Eye (tissue), 1 donor: Measurements from ENCODE around the gene ANKRD44.

Source experiments
- DNase-seq: peaks from one replicate; pipeline ENCODE4 v3.0.0-alpha.2; 2015

ANKRD44 gene

DNA sequence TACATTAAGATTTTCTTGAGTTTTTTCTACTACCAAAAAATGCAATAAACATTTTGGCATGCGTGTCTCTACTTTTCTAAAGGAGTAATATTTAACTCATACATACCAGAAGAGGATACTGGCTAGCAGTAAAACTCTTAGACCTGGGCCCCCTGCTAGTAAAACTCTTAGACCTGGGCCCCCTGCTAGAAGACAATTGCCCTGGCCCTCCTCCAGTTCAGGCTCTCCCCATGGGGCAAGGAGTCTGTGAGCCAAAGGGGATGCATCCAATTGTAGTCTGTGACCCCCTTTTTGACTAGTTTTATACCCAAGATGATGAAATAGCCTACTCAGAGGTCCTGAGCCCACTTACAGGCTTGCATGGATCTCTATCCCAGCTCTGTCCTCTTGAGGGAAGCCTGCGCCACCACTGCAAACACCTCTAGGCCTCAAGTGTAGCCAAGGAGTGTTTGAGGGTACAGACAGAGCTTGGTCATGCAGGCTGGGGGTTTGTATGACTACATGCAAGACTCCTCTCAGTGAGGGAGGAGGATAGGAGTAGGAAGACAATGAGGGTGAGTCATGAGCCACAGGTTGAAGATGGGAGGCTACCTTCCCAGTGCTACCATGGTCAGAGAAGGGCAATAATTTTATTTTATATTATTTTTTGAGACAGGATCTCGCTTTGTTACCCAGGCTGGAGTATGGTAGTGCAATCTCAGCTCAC, 338.9 kb downstream of the ANKRD44 start:
- DNase-seq = no peak

DNA sequence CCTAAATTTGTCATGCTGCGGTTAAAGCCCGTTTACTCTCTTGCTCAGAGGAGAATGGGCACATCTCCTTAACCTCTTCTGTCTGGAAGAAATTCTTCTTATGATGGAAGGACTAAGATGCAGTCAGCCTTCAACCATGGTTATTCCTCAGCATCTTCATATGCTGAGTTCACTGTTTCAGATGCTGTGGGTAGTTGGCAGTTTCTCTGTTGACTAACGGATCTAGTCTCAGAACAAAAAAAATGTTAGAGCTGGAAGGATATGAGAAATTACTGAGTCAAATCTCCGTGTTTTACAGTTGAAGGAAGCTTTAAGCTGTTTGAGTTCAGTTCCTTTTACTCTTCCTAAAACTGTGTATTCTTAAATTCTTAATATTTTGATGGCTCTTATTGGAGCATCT, 340.5 kb downstream of the ANKRD44 start:
- no peak for DNase-seq

DNA sequence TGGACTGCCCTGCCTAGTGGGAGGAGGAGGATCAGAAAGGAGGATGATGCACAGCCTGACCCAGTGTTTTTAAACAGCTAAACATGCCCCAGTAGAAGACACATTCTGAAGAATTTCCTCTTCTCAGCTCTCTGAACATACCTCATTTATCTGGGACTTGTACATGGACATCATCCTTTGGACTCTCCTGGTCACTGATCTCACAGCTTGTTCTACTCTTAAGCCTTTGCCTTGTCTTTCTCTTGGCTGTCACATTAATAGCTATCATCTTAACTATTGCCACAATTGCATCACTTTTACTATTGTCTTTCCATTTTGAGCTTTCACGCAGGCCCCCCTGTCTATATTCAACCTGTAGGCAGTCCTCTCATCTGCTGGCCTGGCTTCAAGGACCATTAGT, 342.1 kb downstream of the ANKRD44 start:
- no peak for DNase-seq

DNA sequence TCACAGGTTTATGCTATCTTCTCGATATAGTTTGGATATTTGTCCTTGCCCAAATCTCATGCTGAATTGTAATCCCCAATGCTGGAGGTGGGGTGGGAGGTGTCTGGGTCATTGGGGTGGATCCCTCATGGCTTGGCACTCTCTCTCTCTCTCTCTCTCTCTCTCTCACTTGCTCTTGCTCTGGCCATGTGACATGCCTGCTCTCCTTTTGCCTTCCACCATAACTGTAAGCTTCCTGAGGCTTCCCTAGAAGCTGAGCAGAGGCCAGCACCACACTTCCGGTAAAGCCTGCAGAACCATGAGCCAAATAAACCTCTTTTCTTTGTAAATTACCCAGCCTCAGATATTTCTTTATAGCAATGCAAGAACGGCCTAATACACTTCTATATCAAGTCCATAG, 342.8 kb downstream of the ANKRD44 start:
- no peak for DNase-seq

DNA sequence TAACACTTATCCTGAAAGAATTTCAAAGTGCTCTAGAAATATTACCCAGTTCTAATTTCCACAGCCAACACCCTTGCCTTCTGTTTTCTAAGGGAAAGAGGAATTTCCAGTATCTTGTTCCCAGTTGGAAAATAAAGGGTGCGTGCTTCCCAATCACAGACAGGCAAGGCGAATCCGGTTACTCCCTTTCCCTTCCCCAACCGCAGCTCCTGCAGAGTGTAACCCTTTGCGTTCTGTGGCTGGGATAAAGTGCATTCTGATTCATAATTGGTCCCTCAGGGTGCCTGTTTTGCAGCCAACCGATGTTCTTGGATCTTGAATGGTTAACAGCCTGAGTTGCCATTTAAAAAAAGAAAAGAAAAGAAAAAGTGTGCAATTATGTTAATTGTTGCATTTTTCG, 343.5 kb downstream of the ANKRD44 start:
- peak; percentile 16 for DNase-seq

DNA sequence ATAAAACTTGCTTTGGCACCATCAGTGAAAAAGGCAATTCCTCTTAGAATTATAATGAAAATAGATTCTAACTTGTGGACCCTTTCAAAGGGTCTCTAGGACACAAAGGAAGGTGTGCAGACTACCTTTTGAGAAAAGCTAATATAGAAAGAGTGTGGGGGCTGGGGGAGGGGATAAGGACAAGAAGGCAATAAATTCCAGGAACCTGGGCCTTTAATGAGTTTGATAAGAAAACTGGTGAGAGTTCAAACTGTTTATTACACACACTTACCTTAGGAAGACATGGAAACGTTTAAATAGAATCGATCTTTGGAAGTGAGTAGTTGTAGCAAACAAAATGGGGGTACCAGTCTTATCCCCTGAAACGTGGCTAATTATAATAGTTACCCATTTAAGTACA, 344.5 kb downstream of the ANKRD44 start:
- DNase-seq = no peak

DNA sequence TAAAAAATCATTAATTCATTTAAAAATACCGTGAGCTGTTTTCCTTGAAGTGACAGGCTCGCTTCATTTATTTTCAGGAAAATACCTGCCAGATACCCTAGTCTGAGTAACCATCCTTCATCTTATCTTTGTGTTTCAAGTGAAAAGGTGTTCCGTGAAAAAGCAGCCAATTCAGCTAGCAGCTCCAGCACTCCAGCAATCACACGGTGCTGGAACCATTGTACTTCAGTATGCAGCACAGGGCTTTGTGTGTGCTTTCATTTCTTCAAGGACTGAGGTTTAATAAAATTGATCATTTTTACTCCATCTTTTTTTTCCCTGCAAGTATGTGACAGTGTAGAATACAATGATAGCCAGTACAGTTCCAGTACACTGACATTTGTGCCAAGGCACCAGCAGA, 344.9 kb downstream of the ANKRD44 start:
- no peak for DNase-seq

DNA sequence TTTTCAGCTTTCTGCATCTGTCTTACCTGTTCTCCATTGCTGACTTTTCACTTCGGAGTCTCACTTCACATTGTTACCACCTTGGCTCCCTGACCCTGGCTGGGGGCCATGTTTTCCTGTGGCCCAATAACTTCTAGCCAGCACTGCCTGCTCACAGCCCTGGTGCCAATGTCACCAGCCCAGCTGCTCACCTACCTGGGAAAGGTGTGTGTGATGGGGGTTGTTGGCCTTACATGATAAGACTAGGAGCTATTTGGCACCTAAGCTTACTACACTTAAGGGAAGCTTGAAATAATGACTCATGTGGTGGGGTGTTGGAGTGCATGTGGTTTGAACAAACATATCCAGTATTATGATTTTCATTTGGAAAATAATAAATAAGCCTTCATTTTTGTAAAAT, 346.6 kb downstream of the ANKRD44 start:
- DNase-seq = no peak

DNA sequence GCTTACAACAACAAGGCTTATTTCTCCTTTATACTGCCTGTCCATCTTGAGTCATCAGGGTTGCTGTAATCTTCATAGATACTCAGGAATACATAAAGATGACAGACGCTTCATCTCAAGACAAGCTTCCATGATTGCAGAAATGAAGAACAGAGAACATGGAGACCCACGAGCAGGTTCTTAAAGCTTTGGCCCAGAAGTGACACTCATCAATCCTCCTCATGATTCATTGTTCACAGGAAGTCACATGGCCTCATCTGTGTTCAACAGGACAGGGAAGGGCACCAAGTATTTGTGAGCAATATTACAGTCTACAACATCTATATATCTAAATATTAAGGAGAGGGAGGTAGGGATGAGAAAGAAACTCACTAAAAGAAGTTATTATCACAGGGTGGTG, 347.5 kb downstream of the ANKRD44 start:
- no peak for DNase-seq

DNA sequence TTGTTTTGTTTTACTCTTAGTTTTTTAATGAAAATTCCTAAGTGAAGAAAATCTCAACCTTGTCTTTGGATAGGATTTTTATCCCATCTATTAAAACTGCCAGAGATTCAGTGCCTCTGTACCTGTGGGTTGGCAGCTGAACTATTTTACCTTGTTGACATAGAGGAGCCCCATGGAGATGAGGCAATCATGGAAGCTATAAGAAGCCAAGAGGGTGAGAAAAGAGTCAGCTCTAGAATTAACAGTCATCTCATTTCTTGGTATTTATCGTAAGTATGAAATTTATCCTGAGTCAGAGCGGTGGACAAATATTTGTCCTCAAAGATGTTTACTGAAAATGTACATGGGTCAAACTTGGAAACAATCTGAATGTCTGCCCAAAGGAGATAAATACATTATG, 348.3 kb downstream of the ANKRD44 start:
- DNase-seq = no peak

DNA sequence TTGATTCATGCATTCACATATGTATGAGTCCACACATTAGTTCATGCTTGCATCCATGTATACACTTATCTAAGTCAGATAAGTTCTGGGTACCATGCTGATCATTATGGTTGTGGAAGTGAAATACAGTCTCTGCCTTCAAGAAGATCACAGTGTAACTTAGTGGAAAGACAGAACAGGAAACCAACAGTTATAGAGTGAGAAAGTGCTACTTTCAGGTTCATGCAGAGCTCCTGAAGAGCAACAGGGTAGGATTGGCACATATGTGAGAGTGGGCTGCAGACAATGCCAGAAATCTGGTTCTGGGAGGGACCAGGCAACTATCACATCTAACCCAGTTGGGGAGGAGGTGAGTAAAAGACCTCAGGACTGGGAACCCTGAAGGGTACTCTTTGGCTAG, 348.7 kb downstream of the ANKRD44 start:
- DNase-seq = no peak

DNA sequence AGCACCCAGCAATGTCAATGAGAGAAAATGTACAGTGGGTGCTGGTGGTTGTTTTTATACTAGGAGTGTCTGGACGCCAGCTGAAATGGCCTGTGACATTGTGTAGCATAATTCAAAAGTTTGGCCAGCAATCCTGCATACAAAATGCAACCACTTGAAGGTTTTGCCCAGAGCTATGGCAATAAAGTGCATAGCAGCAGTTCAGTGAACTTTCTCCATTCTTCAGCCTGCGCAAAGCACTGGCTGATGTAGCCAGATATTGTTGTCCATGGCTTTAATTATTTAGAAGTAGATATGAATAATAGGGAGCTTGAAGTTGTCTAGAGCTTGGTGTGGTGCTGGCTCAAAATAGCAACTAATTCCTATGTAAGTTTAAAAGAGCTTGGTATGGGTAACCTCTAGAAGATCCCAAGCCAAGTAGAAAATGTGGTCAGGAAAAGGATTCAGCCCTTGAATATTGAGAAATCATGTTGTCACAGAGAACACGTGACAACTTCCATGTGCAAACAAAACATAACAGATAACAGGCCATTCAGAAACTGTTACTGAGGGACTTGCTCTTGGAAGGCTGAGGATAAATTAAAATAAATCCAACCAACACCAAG, 350.7 kb downstream of the ANKRD44 start:
- no peak for DNase-seq

DNA sequence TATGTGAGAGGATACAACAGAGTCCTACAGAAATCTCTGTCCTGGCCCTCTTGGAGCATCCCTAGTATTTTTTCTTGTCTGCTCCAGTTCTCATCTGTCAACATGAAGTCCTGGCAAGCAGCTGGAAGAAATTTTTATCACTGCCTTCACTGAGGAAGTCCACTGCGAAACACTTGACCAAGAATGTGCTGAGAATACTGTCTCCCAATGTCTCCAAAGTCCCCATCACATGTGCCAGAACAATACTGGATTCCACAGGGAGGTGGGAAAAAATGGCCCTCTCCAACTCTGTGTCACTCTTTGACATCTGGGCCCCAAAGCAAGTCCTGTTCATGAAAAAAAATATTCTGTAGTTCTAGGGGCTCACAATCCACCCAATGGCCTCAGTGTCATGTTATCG, 351.3 kb downstream of the ANKRD44 start:
- DNase-seq = no peak

DNA sequence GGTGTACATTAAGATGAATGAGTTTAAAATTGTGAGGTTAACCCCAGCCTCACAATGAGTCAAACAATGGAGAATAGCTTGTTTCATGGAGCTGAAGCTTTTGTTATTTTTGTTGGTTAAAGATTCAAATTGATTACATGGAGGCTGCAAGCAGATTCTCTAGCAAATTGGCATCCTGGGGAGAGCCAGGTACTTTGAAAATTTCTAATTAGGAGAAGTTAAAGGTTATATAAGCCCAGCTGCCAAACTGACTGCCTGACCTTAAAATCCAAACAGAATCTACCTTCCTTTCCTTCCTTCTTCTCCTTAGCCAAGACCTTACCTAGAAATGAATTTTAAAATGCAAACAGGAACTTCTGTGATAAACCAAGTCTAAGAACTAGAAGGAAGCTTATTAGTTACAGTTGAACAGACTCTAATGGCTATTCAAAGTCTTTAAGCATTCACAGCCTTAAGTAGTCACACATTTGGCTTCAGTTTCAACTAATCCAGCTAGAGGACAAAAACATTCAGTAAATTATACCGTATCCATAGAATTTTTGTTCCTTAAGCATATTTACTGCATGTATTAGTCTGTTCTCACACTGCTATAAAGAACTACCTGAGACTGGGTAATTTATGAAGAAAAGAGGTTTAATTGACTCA, 352.6 kb downstream of the ANKRD44 start:
- peak; percentile 35 for DNase-seq

DNA sequence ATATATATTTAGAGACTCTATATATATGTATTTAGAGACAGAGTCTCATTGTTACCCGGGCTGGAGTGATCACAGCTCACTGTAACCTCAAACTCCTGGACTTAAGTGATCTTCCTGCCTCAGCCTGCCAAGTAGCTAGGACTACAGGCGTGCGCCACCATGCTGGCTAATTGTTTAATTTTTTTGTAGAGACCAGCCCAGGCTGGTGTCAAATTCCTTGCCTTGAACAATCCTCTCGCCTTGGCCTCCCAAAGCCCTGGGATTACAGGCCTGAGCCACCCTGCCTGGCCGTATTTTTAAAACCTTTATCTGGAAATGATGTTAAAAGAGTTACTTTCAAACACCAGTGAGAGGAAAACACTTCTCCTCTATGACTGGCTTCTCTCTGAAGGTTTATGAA, 353.1 kb downstream of the ANKRD44 start:
- DNase-seq = no peak

DNA sequence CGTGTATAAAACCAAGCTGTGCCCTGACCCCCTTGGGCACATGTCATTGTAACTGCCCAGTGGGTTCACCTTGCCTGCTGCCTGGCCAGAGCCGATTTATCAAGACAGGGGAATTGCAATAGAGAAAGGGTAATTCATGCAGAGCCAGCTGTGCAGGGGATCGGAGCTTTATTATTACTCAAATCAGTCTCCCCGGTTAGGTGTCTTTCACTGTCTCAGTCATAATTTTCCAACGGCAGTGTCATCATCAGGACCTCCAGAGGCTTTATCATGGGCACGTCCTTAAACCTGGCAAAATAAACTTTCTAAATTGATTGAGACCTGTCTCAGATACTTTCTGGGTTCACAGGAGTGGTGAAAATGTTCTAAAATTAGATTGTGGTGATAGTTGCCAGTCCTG, 354.5 kb downstream of the ANKRD44 start:
- no peak for DNase-seq

DNA sequence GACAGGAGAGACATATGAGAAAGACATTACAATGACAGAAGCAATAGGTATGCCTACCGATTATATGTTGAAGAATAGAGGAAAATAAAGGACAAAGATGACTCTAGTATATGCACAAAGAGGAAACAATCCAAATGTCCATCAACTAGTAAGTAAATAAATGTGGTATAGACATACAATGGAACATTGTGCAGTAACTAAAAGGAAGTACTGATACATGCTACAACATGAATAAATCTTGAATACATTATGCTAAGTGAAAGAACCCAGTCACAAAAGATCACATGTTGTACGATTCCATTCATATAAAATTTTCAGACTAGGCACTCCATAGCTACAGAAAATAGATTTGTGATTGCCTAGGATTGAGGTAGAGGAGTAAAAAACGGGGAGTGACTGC, 355.5 kb downstream of the ANKRD44 start:
- no peak for DNase-seq

DNA sequence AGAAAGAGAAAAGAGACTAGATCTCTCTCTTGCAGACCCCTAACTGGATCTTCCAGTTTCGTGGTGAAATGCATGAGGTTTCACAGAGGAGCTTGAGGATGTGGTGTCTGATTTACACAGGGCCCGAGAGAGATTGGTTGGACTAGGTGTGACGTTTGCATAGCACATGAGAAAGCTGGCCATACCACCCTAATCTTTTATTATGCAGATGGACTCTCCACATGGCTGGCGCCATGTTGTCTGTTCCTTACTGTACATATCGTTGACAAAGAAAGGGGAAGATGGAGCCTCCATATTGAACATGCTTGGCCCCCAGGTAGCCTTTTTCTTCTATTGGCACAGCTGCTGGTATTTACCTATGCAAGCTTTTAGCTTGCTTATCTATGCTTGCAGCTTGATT, 356.6 kb downstream of the ANKRD44 start:
- no peak for DNase-seq

DNA sequence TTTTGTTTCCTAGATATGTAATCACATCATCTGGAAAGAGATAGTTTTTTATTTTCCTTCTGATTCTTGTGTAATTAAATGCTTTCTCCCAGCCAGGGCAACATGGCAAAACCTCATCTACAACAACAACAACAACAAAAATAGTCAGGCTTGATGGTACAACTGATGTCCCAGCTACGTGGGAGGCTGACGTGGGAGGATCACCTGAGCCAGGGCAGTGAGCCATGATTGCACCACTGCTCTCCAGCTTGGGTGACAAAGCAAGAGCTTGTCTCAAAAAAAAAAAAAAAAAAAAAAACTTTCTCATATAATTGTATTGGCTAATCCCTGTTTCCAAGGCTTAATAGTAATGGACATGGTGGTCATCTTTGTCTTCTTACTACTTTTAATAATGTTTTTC, 357.6 kb downstream of the ANKRD44 start:
- no peak for DNase-seq

DNA sequence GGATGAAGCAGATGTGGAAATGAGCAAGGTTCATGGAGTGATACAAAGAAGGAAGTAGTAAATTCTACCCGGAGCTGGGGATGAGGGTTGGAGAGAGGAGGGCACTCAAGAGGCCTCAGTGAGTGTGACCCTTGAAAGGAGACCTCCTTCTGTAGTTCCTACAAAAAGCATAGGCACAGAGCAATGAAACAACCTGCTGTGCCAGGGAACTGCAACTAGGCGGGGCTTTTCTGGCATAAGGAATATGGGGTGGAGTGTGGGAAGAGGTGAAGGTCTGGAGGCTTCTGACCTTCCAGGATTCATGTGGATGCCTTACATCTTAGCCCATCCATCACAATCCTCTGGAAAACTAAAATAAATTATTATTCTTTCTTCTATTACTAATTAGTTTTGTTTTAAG, 358.6 kb downstream of the ANKRD44 start:
- no peak for DNase-seq

DNA sequence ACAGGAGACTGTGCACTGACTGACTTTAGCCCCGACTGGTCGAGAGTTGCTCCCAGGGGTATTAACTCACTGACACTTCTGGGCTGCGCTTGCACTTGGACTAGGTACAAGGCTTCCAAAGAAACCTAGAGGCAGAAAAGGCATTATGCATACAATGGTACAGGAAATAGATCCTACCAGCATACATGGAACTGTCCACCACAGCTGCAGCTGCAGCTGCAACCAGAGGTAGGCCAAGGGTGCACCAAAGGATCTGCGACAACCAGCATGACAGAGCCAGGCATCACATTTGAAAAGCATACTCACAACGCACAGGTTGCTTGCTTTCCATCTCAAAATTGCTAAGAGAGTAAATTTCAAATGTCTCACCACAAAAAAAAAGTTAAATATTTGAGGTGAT, 361.5 kb downstream of the ANKRD44 start:
- DNase-seq = no peak

DNA sequence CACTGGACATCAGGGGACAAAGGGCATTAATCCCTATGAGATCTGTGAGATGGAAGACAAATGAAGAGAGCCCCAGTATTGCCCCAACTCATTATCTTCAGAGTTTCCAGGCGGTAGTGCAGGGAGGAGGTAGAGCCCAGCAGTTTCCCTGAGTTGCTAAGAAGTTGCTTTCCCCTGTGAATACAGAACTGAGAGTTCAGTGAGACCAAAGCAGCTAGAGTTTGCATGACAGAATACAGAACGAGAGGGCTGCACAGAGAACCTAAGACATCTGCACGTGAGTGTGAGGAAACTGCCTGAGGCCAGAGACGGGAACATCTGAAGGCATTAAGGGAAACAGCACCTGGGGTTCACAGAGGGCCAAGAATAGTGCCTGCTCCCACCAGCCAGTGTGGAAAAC, 366.0 kb downstream of the ANKRD44 start:
- no peak for DNase-seq

DNA sequence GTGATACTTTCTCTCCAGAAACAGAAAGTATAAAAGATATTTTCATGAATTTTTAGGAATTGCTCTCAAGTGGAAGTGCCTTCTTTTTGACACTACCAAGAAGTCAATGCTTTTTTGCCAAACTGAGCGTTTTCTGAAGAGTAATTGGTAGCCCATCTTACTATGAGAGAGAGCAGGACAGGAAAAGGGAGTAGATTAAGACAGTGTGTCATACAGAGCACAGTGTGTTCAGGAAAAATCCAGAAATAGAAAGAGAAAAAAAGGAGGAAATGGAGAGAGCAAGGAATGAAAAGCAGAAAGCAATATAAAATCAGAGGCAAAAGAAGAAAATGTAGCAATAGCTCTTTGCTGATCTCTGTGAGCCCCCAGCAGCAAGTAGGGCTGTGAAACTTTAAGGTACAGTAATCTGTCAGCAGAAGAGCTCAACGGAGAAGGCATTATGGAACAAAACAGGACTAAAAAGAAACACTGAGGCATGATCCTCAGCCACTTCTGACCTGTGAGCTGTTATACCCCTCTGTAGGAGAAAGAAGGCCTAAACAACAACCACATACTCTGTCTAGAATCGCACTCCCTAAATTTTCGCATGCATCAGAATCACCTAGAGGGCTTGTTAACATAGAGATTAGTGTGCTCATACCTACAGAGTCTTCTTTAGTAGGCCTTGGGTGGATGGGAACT, 369.0 kb downstream of the ANKRD44 start:
- DNase-seq = no peak

DNA sequence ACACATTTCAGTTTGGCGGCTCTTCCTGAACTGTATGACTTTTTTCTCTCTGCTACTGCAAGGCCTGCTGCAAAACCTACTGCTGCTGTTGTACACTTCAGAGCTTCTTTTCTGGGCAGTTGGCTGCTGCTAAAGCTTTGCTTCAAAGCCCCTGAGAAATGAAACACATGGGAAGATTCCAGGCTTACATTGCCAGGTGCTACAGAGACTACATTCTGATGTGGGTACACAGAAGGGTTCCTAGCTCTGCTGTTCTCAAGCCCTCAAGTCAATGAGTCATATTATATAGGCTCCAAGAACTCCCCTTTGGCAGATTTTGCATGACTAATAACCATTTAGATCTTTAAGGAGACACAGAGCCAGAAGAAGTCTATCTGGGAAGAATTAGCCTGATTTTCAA, 371.2 kb downstream of the ANKRD44 start:
- DNase-seq = no peak
